CD4-positive, alpha-beta T cell treated with Interleukin-15 for 1 hour (primary cell): ENCODE data around the gene TRNT1.
A peak's percentile ranks its signal among the peaks of the same experiment; 100 is the strongest.

Source experiments
- DNase-seq: peaks from one replicate; pipeline ENCODE4 v3.0.0-alpha.2; 2020

Gene TRNT1

GRCh38 chr3:3179407-3180094, 52.8 kb downstream of the TRNT1 start, which contains the start of gene CRBN:
CRBN (minus strand) TSS chr3:3179691; CDS start chr3:3179687, 4 bp downstream.
- peak; percentile 88 for DNase-seq

- no peak for DNase-seq
These were observed 53.7 kb downstream of the TRNT1 start for GRCh38 chr3:3180456-3180855.

- DNase-seq: no peak
These were observed 58.1 kb downstream of the TRNT1 start for GRCh38 chr3:3184876-3185275.

- no peak for DNase-seq
These were observed 62.5 kb downstream of the TRNT1 start for GRCh38 chr3:3189102-3189727.

- DNase-seq: no peak
These were observed 63.2 kb downstream of the TRNT1 start for GRCh38 chr3:3189961-3190360.

GRCh38 chr3:3191675-3192285, 65.0 kb downstream of the TRNT1 start:
- DNase-seq: peak; percentile 20

GRCh38 chr3:3192286-3192675, 65.5 kb downstream of the TRNT1 start:
- DNase-seq: no peak

- DNase-seq: no peak
These were observed 68.1 kb downstream of the TRNT1 start for GRCh38 chr3:3194861-3195260.

- DNase-seq: no peak
These were observed 69.6 kb downstream of the TRNT1 start for GRCh38 chr3:3196148-3196861.
